ENCODE data around the gene PTBP3. TPM values are rescaled to one million over a fixed set of nuclear protein-coding genes. Genes with fewer than 3 reads are reported as not detected.

PTBP3 gene
- total RNA-seq, 1 experiment from 2014 or later: 172 TPM

- Histone ChIP-seq H3K9me3 (no peaks in the 10 kb centered on the region), H3K27me3 (replicated peaks; ENCODE audit: control insufficient read depth, insufficient read depth, low read length) (no peaks in the 10 kb centered on the region), H3K36me3 (ENCODE audit: control insufficient read depth, insufficient read depth, low read length) (no peaks in the 10 kb centered on the region; the same call in 1 of the 2 replicates), H3K4me3 (ENCODE audit: low read depth, low read length) (no peak overlapping the region), H3K4me1 (peaks cover 6% of the 10 kb centered on the region; the same call in 1 of the 2 replicates)
- Mint-ChIP-seq H3K4me1 (ENCODE audit: low read depth, unreplicated experiment) (peaks cover 25% of the 10 kb centered on the region), H3K27me3 (ENCODE audit: insufficient read depth, unreplicated experiment) (no peaks in the 10 kb centered on the region), H3K36me3 (ENCODE audit: insufficient read depth, unreplicated experiment) (peaks cover 50% of the 10 kb centered on the region), H3K4me3 (ENCODE audit: unreplicated experiment) (no peak overlapping the region), H3K27ac (ENCODE audit: unreplicated experiment) (no peak overlapping the region), H3K9me3 (ENCODE audit: unreplicated experiment) (no peaks in the 10 kb centered on the region)
- CTCF ChIA-PET: no interaction called here
- intact Hi-C loops (cut with micrococcal nuclease; ENCODE audit: unreplicated experiment): no loop called here
- DNase-seq: no peak
- TF ChIP-seq CTCF (IDR thresholded peaks at IDR 0.05; ENCODE audit: insufficient read depth in 1 of 2, low read depth in 1 of 2, low read length in 1 of 2, severe bottlenecking in 1 of 2, unreplicated experiment in 1 of 2): no peak
- POLR2A ChIA-PET: no interaction called here
- BruUV-seq (replicated peaks): no TSS peak
These were observed 68.0 kb downstream of the PTBP3 start for GRCh38 chr9:112265391-112265790.

DNA sequence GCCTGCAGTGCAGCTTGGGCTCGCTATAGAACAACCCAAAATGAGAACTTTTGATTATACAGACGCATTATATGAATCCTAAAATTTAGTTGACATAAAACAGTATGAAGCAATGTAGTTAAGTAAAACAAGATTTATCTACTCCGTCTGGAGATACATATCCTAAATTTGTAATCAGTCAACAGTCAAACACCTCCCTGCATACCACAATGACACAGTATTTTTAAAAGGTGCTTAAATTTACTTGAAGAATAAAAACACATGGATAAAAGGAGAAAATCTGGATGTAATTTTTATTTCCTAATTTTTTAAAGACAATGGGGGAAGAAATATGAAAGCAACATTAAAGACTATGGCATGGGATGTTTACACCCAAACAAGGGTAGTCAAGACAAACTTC, 70.8 kb downstream of the PTBP3 start:
- H3K36me3 ChIP-seq (ENCODE audit: control insufficient read depth, insufficient read depth, low read length): no peaks in the 10 kb centered on the region; the same call in 1 of the 2 replicates
- TF ChIP-seq CTCF (IDR thresholded peaks at IDR 0.05; ENCODE audit: insufficient read depth in 1 of 2, low read depth in 1 of 2, low read length in 1 of 2, severe bottlenecking in 1 of 2, unreplicated experiment in 1 of 2): no peak
- H3K4me1 Mint-ChIP-seq (ENCODE audit: low read depth, unreplicated experiment): peaks cover 25% of the 10 kb centered on the region

GRCh38 chr9:112261133-112261532, 72.3 kb downstream of the PTBP3 start:
- intact Hi-C loops (cut with micrococcal nuclease; ENCODE audit: unreplicated experiment): no loop called here
- Histone ChIP-seq H3K27me3 (replicated peaks; ENCODE audit: control insufficient read depth, insufficient read depth, low read length) (no peaks in the 10 kb centered on the region), H3K4me1 (peaks cover 6% of the 10 kb centered on the region; the same call in 1 of the 2 replicates), H3K9me3 (no peaks in the 10 kb centered on the region), H3K36me3 (ENCODE audit: control insufficient read depth, insufficient read depth, low read length) (no peaks in the 10 kb centered on the region; the same call in 1 of the 2 replicates), H3K4me3 (ENCODE audit: low read depth, low read length) (no peak overlapping the region)
- no TSS peak for BruUV-seq (replicated peaks)
- no peak for TF ChIP-seq CTCF (IDR thresholded peaks at IDR 0.05; ENCODE audit: insufficient read depth in 1 of 2, low read depth in 1 of 2, low read length in 1 of 2, severe bottlenecking in 1 of 2, unreplicated experiment in 1 of 2)
- peaks cover 25% of the 10 kb centered on the region for H3K4me1 Mint-ChIP-seq (ENCODE audit: low read depth, unreplicated experiment)
- no peak for DNase-seq
- ChIA-PET POLR2A (no interaction called here), CTCF (interaction anchor here (1.2 kb wide), 1 partner anchor 148 kb away, joined by 4 read pairs; no protein-coding TSS in a partner anchor)
- no peak overlapping the region for H3K4me3 Mint-ChIP-seq (ENCODE audit: unreplicated experiment)
- no peaks in the 10 kb centered on the region for H3K27me3 Mint-ChIP-seq (ENCODE audit: insufficient read depth, unreplicated experiment)
- H3K36me3 Mint-ChIP-seq (ENCODE audit: insufficient read depth, unreplicated experiment): peaks cover 48% of the 10 kb centered on the region
- no peak overlapping the region for H3K27ac Mint-ChIP-seq (ENCODE audit: unreplicated experiment)
- H3K9me3 Mint-ChIP-seq (ENCODE audit: unreplicated experiment): no peaks in the 10 kb centered on the region

More for the DNA sequence above, 70.8 kb downstream of the PTBP3 start:
- no peak for DNase-seq
- Histone ChIP-seq H3K9me3 (no peaks in the 10 kb centered on the region), H3K4me3 (ENCODE audit: low read depth, low read length) (no peak overlapping the region), H3K27me3 (replicated peaks; ENCODE audit: control insufficient read depth, insufficient read depth, low read length) (no peaks in the 10 kb centered on the region), H3K4me1 (peaks cover 6% of the 10 kb centered on the region; the same call in 1 of the 2 replicates)
- BruUV-seq (replicated peaks): no TSS peak
- ChIA-PET POLR2A (interaction anchor here (0.6 to 0.7 kb wide), 2 partner anchors 21 to 71 kb away, joined by 3 to 4 read pairs; partner anchors contain the start of gene PTBP3), CTCF (no interaction called here)
- peaks cover 49% of the 10 kb centered on the region for H3K36me3 Mint-ChIP-seq (ENCODE audit: insufficient read depth, unreplicated experiment)
- H3K27me3 Mint-ChIP-seq (ENCODE audit: insufficient read depth, unreplicated experiment): no peaks in the 10 kb centered on the region
- H3K27ac Mint-ChIP-seq (ENCODE audit: unreplicated experiment): no peak overlapping the region
- intact Hi-C loops (cut with micrococcal nuclease; ENCODE audit: unreplicated experiment): no loop called here
- no peaks in the 10 kb centered on the region for H3K9me3 Mint-ChIP-seq (ENCODE audit: unreplicated experiment)
- no peak overlapping the region for H3K4me3 Mint-ChIP-seq (ENCODE audit: unreplicated experiment)
